Measurements from ENCODE around the gene TMEM59L.
"Not testable (repeated sequence)": the region's sequence is repeated elsewhere in the genome, so short reads cannot be mapped to it uniquely, and the experiment has no call there.

TMEM59L gene

DNA sequence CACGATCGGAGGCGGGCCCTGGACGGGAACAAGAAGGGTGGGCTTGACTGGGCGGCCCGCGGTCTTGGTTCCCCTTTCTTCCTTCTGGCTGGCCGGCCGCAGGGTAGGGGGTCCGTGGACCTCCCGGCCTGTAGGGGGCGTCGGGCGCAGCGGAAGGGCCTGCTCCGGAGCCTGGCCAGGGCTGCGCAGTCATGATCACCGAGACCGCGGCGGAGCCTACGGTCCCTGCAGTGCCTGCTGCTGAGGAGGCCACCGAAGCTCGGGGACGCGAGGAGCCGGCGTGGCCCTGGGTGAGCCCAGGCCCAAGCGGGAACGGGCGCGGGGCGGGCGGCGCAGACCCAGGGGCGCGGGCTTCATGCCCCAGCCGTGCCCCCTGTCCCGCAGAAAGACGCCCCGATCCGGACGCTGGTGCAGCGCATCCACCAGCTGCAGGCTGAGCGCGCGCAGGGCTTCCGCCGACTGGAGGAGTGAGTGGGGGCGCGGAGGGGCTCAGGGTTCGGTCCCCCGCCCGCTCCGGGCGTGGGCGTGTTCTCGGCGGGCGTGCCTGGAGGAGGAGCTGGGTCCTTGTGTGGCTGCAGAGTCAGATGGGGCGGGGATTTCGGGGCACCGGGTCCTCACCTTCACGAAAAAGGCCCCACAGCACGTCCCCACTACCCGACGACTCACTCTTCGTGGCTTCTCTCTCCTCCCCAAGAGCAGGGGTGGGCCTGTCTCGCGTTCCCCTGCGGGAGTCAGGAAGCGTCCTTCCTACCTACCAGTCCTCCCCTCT is 23.9 kb upstream of the TMEM59L start, which contains the start of gene REX1BD:
TSS of gene REX1BD (plus strand) at position 188 of the 769 bp plus-strand sequence. CDS start at position 192, 4 bp downstream.
- peak; percentile 96 for TF ChIP-seq CTCF (IDR thresholded peaks at IDR 0.05; ENCODE audit: control extremely low read depth, extremely low read depth, low read depth, missing control alignments)
- ChIA-PET POLR2A (interaction anchor here (1.1 to 1.9 kb wide), 3 partner anchors 11 to 17 kb away, joined by 5 to 16 read pairs (median 9); partner anchors contain the start of gene UBA52), CTCF (interaction anchor here (0.7 to 7.9 kb wide), 46 partner anchors 11 to 356 kb away, joined by 3 to 111 read pairs (median 4); partner anchors contain the start of genes COPE, CRTC1, DDX49 and ELL)
- peak; percentile 86 for DNase-seq (ENCODE audit: extremely low spot score)

GRCh38 chr19:18589380-18590272 is 23.0 kb upstream of the TMEM59L start:
- POLR2A ChIA-PET = interaction anchor here (0.7 to 1.9 kb wide), 4 partner anchors 12 to 526 kb away, joined by 5 to 16 read pairs (median 8); partner anchors contain the start of gene UBA52
- peak; percentile 24 for TF ChIP-seq CTCF (IDR thresholded peaks at IDR 0.05; ENCODE audit: control extremely low read depth, extremely low read depth, low read depth, missing control alignments)
- DNase-seq (ENCODE audit: extremely low spot score) = peak; percentile 75
- CTCF ChIA-PET = interaction anchor here (0.7 to 7.9 kb wide), 44 partner anchors 10 to 355 kb away, joined by 3 to 111 read pairs (median 4); partner anchors contain the start of genes COPE, CRTC1, DDX49 and ELL

DNA sequence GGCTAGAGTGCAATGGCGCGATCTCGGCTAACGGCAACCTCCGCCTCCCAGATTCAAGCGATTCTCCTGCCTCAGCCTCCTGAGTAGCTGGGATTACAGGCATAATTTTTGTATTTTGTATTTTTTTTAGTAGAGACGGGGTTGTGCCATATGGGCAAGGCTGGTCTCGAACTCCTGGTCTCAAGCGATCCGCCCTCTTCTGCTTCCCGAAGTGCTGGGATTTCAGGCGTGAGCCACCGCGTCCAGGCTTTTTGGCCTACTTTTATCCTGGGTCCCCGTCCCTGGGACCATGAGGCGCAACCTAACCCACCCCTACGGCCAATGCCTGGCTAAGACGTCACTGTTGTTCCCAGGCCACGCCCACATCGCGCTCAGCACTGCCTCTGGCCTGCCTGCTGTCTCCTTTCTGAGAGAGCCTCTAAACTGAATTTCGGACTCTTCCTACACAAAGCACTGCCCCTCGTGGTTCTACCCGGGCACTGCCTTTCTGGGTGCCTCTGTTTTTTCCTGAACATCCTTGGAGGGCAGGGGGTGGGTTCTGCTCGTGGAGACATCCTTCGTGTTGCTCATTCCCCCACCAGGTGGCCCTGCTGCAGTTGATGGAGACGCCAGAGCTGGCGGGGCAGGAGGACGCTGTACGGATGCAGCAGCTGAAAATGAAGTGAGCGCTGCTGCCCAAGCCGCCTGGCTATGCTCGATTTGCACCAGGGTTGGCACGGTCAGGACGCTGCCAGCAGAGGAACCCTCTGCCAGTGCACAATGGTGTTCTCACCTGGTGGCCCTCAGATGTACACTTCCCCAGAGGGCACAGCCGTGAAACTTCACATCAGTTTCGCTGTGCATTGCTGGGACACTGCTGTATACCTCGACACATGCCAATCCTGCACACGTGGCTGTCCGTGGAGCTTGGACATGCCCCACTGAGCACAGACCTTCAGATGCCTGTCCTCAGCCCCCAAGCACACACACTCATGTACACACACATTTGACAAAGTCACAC is 22.1 kb upstream of the TMEM59L start:
- ChIA-PET CTCF (interaction anchor here (0.9 to 7.9 kb wide), 13 partner anchors 13 to 354 kb away, joined by 3 to 111 read pairs (median 4); partner anchors contain the start of genes FKBP8 and UBA52), POLR2A (interaction anchor here (0.7 kb wide), 1 partner anchor 525 kb away, joined by 8 read pairs; no protein-coding TSS in a partner anchor)
- DNase-seq (ENCODE audit: extremely low spot score) = no peak
- TF ChIP-seq CTCF (IDR thresholded peaks at IDR 0.05; ENCODE audit: control extremely low read depth, extremely low read depth, low read depth, missing control alignments) = no peak

DNA sequence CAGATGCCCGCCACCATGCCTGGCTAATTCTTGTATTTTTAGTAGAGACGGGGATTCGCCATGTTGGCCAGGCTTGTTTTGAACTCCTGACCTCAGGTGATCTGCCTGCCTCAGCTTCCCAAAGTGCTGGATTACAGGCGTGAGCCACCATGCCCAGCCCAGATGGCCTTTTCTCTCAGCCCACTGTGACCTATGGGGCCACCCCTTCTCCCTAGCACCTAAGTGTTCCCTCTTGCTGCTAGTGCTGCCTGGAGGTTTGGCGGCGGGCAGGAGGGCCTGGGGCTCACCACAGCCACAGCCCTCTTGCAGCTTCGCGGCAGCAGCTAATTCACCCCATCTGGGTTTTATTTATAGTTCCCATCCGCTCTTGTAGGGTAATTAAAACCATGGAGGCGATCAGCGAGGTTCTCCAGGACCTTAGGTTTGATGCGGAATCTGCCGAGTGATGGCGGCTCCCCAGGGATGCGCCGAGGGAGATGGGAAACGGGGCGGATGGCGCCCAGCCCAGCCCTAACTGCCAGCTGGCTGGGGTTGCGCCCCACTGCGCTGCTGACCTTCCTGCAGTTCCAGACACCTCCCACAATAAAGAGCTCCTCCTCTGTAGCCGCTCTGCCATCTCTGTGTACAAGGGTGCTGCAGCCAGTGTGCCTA is 20.8 kb upstream of the TMEM59L start:
- no peak for DNase-seq (ENCODE audit: extremely low spot score)
- POLR2A ChIA-PET = no interaction called here
- TF ChIP-seq CTCF (IDR thresholded peaks at IDR 0.05; ENCODE audit: control extremely low read depth, extremely low read depth, low read depth, missing control alignments) = no peak
- CTCF ChIA-PET = interaction anchor here (1.4 to 7.9 kb wide), 4 partner anchors 16 to 255 kb away, joined by 3 to 111 read pairs (median 12); partner anchors contain the start of gene UBA52

GRCh38 chr19:18592732-18593131 is 19.9 kb upstream of the TMEM59L start:
- DNase-seq (ENCODE audit: extremely low spot score) = not testable (repeated sequence)
- ChIA-PET CTCF (interaction anchor here (1.4 to 3.6 kb wide), 6 partner anchors 21 to 254 kb away, joined by 3 to 21 read pairs (median 10); partner anchors contain the start of gene UBA52), POLR2A (interaction anchor here (0.6 kb wide), 1 partner anchor 16 kb away, joined by 6 read pairs; no protein-coding TSS in a partner anchor)
